HG02588 (cell line): Measurements from ENCODE around the gene SPATC1L.
A peak's percentile ranks its signal among the peaks of the same experiment; 100 is the strongest.
"Not testable (repeated sequence)": the region's sequence is repeated elsewhere in the genome, so short reads cannot be mapped to it uniquely, and the experiment has no call there.

ENCODE experiments used
- ATAC-seq: cut with Tn5 transposase; IDR thresholded peaks from one replicate; pipeline ENCODE4 v1.9.1; 2021; ENCODE audit warnings: mild to moderate bottlenecking, moderate library complexity; ENCODE audit not compliant: unreplicated experiment

SPATC1L gene

DNA sequence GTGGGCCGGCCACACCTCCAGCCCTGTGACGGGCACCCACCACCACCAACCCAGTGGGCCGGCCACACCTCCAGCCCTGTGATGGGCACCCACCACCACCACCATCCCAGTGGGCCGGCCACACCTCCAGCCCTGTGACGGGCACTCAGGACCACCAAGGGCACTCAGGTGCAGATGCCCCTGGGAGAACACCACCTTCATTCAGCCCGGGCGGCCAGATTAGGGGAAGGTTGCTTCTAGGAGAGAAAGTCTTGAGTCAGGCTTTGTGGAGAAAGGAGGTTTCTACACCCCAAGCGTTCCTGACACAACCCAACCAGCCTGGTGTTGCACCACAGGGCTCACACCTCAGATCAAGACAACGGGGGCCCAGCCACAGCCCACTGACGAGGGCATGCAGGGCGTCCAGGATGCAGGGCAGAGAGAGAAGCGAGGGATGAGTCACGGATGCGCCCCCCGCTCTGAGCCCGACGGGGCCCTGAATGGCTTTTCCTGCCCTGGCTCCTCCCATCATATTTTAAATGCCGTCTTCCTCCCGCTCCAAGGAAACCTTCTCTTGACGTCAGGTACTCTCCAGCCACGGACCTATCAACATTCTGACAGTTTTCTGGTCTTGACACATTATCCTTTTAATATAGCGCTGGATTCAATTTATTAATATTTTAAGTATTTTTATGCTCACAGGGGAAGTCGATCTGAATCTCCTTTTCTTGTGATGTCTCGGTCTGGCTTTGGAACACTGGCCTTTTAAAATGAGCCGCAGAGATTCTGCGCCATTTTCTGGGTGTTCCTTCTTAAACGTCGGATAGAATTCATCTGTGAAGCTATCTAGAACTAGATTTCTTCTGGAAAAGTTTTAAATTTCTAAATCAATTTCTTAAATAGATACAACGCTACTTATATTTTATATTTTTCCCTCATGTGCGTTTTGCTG, 631 bp upstream of the SPATC1L start:
- peak; percentile 52 for ATAC-seq

DNA sequence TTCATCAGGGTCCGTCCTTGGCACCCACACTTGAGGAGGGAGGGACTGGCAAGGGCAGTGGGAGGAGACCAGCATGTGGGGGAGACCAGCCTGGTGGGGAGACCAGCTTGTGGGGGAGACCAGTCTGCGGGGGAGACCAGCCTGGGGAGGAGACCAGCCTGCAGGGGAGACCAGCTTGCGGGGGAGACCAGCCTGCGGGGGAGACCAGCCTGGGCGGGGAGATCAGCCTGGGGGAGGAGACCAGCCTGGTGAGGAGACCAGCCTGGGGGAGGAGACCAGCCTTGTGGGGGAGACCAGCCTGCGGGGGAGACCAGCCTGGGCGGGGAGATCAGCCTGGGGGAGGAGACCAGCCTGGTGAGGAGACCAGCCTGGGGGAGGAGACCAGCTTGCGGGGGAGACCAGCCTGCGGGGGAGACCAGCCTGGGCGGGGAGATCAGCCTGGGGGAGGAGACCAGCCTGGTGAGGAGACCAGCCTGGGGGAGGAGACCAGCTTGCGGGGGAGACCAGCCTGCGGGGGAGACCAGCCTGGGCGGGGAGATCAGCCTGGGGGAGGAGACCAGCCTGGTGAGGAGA, 836 bp downstream of the SPATC1L start:
- ATAC-seq = not testable (repeated sequence)

DNA sequence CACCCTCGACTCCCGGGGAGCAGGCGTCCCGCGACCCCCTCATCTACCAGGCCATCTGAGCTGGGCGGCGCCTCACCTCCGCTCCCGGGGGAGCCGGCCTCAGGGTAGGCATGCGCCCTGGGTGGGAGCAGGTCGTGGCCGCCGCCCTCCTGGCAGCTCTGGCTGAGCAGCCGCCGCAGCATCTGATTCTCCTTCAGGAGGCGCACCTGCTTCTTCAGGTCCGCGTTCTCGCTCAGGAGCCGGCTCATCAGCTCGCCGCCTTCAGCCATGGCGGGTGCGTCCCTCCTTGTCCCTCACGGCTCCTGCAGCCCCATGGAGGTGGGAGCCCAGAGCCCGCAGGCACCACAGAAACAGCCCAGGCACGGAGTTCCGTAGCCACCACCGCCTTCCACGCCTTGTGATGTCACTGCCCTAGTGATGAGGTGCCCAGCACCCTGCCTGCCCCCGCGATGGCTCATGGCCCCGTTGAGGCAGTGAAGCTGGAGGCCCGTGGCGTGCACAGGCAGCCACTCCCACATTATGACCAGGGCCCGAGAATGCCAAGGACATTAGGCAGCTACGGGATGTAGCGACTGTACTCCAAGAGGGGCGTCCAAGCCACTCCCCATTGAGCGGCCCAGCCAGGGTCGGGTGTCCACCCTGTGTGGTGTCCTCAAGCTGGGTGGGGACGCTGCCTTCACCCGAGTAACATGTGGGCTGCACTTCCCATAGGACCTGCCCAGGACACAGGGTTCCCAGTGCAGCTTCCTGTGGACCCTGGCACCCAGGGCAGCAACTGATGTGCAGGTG, 1.5 kb downstream of the SPATC1L start:
- no peak for ATAC-seq

DNA sequence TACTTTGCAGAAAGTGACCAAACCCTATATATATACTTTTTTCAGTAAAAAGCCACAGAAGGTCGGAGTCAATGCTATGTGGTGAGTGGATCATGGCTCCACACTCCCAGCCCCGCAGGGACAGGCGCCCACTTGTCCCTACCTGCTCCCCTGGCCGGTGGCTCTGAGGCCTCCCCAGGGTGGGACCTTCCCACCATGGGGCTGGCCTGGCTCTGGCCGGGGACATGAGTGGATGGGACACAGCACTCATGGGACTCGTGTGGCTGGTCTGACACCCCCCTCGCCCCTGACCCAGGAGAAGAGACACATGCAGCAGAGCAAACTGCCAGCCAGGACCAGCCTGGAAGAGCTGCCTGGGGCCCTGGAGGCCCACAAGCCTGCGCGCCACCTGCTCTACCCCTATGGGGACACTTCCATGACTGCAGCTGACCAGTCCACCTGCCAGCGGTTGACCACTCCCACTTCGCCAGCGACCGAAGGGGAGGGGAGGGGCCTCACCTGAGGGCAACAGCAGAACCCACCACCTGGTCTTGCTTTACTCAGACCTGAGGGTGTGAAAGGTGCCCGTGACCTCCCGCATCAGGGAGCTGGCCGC, 2.2 kb downstream of the SPATC1L start:
- no peak for ATAC-seq

DNA sequence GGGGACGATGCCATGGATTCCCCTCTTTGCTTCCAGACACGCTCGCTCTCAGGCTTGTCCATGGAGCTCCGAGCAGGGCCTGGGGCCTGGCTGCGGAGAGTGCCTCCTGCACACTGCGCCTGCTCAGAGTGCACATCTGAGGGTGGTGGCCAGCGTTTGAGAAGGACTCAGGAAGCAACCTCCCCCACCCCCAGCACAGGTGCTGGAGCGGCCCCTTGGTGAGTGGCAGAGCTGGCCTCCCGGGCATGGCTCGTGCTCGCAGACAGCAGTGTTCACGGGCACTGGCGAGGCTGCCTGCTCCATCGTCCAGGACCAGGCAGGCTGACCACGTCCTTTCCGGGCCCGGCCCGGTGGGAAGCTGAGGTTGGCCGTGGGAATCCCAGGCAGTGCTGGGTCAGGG, 2.8 kb downstream of the SPATC1L start:
- ATAC-seq = no peak

DNA sequence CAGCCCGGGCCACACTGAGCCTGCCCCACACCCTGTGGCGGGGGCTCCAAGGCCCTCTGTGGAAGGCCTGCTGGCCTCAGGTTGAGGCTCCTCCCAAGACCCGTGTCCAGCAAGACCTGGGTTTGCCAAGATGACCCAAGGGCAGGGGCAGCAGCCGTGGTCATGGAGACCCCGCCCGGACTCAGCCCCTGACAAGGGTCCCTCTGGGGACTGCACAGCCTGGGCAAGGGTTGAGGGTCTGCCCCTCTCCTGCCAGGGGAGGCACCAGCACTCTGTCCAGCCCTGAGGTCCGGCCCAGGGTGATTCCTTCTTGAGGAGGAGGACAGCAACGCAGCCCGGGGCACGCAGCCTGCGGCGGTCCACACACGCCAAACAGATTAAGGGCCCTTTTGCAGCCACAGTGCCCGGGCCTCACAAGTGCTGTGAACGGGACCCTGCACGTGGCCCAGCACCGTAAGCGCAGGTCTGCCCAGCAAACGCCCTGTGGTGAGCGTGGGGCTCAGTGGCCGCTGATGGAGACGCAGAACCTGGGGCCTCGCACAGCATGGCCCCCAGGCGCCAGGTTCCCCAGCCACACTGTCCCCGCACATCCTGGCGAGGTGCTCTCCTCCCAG, 3.4 kb downstream of the SPATC1L start:
- no peak for ATAC-seq

DNA sequence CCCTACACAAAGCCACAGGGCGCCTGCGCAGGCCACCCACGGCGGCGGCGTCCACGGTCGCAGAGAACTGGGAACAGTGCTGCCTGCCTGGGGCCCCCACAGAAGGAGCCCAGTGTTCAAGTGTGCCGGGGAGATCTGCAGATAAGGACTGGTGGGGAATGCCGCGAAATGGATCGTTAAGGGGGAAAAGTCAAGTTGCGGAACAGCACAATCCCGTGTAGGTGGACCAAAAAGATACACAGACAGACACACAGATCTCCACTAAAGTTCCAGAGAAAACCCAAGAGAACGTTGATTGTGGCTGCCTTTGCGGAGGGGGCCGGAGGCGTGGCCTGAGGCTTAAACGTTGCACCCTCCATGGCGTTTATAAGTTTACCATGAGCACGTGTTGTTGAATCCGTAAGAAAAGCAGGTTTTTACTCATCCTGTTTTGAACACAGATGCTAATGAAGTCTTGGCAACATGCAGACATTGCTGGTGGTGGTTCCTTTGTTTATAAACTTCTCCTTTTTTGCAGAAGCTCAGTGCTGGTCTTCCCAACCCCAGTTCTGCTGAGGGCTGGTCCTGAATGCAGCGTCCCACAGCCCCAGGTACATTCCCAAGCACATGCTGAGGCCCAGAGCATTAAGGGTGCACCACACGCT, 4.1 kb downstream of the SPATC1L start:
- no peak for ATAC-seq

DNA sequence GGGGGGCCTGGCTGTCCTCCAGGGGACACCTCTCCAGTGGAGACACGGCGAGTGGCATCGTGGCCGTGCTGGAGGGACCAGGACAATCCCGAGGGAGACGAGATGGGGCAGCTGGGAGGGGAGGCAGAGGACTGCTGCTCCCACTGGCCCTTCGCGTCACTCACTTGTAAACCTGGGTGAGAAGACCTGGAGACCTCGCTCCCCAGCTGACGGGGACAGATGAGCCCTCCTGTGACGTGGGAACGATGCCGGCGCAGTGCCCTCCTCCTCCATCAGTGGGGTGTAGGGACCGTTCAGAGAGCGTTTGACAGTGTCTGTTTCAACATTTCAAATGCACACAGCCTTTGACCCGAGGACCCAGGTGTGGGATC, 4.6 kb downstream of the SPATC1L start:
- ATAC-seq = no peak

DNA sequence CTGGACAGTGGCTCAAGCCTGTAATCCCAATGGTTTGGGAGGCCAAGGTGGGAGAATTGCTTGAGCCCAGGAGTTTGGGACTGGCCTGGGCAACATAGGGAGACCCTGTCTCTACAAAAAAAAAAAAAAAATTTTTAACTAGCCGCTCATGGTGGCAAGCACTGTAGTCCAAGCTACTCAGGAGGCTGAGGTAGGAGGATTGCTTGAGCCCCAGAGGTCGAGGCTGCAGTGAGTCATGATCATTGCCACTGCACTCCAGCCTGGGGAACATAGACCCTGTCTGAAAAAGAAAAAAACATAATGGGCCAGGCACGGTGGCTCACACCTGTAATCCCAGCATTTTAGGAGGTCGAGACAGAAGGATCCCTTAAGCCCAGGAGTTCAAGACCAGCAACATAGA, 5.3 kb downstream of the SPATC1L start:
- ATAC-seq = no peak

DNA sequence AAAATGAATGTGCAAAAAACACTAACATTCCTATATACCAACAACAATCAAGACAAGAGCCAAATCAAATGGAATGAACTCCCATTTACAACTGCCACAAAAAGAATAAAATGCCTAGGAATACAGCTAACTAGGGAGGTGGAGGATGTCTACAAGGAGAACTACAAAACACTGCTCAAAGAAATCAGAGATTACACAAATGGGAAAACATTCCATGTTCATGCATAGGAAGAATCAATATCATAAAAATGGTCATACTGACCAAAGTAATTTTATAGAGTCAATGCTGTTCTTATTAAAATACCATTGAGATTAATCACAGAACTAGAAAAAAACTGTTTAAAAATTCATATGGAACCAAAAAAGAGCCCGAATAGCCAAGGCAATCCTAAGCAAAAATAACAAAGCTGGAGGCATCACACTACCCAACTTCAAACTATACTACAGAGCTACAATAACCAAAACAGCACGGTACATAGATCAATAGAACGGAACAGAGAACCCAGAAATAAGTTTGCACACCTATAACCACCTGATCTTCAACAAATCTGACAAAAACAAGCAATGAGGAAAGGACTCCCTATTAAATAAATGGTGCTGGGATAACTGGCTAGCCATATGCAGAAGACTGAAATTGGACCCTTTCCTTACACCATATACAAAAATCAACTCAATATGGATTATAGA, 7.7 kb downstream of the SPATC1L start:
- ATAC-seq = not testable (repeated sequence)

DNA sequence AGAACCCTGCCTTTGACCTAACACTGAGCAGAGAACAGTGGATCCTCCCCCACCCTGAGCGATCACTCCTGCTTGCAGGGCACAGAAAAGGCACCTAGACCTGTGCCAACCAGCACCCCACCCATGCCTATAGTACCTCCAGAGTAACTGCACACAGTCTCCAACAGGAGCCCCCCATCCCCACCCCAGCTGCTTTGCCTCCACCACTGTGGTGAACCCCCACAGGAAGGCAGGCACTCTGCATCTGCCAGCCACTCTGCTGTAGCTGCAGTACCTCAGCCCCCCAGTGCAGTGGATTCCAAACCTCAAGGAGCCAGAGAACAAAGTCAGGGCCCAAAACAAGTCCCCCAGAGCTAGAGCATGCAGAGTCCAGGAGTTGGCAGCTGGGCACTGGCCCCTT, 10.7 kb downstream of the SPATC1L start:
- no peak for ATAC-seq

DNA sequence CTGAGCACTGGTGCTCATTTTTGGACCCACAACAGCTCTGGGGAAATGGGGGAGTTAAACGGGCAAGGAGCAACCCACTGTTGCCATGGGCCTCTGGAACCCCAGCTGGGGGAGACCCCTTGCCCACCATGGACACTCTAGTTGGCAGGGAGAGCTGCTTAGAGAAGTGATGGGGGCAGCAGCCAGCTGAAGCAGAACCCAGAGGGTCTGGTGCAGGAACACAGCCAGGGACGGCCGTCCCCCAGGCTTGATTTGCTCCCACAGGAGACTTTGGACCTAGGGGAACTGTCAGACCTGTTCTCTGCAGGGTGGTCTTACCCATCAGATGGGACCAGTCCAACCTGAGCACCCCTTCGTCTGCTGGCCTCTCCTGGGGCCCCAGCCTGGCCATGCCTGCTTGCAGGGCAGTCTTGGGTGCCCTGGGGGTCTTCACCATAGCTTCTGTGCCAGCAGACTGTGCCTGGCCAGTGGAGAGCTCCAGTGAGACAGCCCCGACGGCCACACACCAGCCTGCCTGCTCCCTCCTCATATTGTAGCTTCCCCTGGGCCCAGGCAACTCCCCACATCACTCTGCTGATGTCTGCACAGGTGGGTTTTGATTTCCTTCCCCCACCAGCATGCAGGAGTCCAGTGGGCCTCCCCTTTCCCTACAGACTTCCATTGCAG, 11.3 kb downstream of the SPATC1L start:
- no peak for ATAC-seq

DNA sequence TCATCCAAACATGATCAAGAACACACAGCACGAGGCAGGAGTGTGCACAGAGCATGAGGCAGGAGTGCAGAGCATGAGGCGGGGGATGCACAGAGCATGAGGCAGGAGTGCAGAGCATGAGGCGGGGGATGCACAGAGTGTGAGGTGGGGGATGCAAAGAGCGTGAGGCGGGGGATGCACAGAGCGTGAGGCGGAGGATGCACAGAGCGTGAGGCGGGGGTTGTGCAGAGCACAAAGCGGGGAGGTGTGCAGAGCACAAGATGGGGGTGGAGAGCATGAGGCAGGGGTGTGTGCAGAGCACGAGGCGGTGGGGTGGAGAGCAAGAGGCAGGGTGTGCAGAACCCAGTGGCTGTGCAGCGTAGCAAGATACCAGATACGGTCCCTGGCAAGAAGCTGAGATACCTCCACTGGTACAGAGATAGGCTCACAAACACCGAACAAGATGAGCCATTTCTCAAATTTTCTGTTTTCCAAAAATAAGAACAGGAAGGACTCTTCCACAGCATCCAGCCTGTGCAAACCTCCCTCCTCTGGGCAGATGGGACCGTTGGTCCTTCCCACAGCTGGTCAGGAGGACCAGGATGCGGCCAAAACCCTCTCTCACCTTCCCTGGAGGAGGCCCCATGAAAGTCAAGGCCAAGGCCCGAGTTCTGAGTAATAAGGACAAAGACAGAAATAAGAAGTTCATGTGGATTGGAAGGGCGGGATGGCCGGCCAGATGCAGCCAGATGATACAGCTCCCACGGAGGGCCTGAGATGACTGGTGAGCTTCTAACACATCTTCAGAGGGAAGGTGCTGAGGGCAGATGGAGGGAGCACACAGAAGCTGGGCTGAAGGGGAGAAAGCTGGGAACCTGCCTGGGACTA, 12.0 kb downstream of the SPATC1L start:
- ATAC-seq = no peak

DNA sequence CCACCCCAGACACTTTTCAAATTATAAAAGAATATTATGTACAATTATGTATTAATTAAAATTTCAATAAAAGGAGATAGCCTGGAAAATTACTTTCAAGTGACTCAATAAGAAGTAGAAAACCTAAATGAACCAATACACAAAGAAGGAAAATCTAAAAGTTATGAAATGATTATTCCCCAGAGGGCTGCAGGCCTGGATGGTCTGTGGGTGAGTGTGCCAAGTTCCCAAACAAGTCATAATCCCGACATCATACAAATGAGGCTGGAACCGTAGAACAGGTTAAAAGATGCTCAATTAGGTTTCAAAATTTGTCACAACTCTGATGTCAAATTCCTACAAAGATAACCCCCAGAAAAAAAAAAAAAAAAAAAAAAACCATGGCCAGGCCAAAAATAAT, 12.7 kb downstream of the SPATC1L start:
- ATAC-seq = no peak

DNA sequence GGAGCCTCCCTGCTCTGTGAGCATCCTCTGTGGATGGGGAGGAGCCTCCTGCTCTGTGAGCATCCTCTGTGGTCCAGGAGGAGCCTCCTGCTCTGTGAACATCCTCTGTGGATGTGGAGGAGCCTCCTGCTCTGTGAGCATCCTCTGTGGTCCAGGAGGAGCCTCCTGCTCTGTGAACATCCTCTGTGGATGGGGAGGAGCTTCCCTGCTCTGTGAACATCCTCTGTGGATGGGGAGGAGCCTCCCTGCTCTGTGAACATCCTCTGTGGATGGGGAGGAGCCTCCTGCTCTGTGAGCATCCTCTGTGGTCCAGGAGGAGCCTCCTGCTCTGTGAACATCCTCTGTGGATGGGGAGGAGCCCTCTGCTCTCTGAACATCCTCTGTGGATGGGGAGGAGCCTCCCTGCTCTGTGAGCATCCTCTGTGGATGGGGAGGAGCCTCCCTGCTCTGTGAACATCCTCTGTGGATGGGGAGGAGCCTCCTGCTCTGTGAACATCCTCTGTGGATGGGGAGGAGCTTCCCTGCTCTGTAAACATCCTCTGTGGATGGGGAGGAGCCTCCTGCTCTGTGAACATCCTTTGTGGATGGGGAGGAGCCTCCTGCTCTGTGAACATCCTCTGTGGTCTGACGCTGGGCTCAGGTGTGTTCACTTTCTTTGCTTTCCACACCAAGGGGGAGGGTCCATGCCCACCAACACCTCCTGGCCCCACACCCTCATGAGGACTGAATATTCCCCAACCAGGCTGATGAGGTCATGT, 13.6 kb downstream of the SPATC1L start:
- ATAC-seq = not testable (repeated sequence)

DNA sequence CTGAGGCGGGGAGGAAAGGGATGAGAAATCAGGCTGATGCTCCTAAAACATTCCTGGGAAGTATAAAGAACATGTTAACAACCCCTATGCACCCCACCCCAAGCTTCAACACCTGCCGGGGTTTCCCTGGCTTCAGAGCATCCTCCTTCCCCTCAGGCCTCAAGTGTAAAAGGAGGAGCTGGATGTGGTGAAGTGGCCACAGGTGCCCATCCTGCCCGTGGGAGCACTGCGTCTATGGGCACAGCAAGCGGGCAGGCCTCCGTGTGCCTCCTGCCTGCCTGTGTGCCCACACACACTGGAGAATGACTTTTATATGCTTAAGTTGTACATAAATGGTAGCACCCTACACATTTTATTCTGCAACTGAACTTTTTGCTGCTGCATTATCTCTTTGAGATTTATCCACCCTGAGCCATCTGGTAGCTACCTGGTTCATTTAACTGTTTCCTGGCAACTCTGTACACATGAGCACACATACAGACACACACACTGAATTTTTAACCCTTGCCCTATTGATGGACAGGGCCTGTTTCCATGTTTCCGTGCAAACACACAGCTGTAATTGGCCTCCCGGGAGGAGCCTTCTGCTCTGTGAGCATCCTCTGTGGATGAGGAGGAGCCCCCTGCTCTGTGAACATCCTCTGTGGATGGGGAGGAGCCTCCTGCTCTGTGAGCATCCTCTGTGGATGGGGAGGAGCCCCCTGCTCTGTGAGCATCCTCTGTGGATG, 15.4 kb downstream of the SPATC1L start:
- ATAC-seq = no peak

DNA sequence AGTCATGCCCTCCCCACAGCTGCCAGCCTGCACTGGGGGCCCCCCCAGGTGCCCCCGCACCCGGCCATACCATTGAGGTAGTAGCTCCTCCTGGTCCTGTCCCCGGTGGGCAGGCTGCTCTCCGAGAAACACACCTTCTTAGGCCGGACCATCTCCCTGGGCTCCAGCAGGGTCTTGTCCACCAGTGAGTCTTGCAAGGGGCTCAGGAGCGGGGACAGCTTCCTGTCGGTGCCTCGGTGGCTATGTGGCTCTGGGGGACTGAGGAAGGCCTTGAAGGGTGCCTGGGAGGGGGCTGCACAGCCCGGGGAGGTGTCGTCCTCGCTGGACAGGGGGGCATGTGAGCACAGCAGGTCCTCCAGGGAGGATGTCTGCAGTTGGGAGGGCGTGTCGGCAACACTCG, 16.0 kb downstream of the SPATC1L start:
- ATAC-seq = no peak
